ENCODE data around the gene ARMH1. TPM values are rescaled to one million over a fixed set of nuclear protein-coding genes. Genes with fewer than 3 reads are reported as not detected.
"Not testable (repeated sequence)": the region's sequence is repeated elsewhere in the genome, so short reads cannot be mapped to it uniquely, and the experiment has no call there.

ARMH1 gene
- total RNA-seq, 1 experiment from 2014 or later: not detected

GRCh38 chr1:44684525-44684924 lies 10.0 kb downstream of the ARMH1 start:
- H3K36me3 ChIP-seq: no peaks in the 10 kb centered on the region
- no peaks in the 10 kb centered on the region for H3K9me3 ChIP-seq (replicated peaks)
- peaks cover 12% of the 10 kb centered on the region; the same call in 1 of the 2 replicates for H3K27me3 ChIP-seq (replicated peaks)
- DNase-seq (ENCODE audit: low read depth in 1 of 2, low spot score in 2 of 2): no peak
- no peaks in the 10 kb centered on the region for H3K4me1 ChIP-seq (replicated peaks)
- no peak overlapping the region for H3K27ac ChIP-seq
- H3K4me3 ChIP-seq: no peak overlapping the region

DNA sequence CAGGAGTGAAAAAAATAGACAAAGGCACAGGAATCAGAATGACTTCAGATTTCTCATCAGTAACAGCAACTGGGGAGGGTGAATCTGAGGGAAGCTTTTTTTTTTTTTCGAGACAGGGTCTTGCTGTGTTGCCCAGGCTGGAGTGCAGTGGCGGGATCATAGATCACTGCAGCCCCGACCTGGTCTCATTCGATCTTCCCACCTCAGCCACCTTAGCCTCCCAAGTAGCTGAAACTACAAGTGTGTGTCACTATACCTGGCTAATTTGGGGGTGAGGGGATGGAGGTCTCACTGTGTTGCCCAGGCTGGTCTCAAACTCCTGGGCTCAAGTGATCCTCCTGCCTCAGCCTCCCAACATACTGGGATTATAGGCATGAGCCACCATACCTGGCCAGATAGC lies 10.7 kb downstream of the ARMH1 start:
- Histone ChIP-seq H3K9me3 (replicated peaks) (no peaks in the 10 kb centered on the region), H3K36me3 (no peaks in the 10 kb centered on the region), H3K4me3 (no peak overlapping the region), H3K27me3 (replicated peaks) (peaks cover 12% of the 10 kb centered on the region; the same call in 1 of the 2 replicates), H3K4me1 (replicated peaks) (no peaks in the 10 kb centered on the region), H3K27ac (no peak overlapping the region)
- DNase-seq (ENCODE audit: low read depth in 1 of 2, low spot score in 2 of 2): no peak

- no peak overlapping the region for H3K27ac ChIP-seq
- no peaks in the 10 kb centered on the region for H3K4me1 ChIP-seq (replicated peaks)
- DNase-seq (ENCODE audit: low read depth in 1 of 2, low spot score in 2 of 2): no peak
- H3K9me3 ChIP-seq (replicated peaks): no peaks in the 10 kb centered on the region
- no peak overlapping the region for H3K4me3 ChIP-seq
- H3K27me3 ChIP-seq (replicated peaks): peaks cover 12% of the 10 kb centered on the region; the same call in 1 of the 2 replicates
- no peaks in the 10 kb centered on the region for H3K36me3 ChIP-seq
Observed at GRCh38 chr1:44685881-44686280, 11.4 kb downstream of the ARMH1 start.

DNA sequence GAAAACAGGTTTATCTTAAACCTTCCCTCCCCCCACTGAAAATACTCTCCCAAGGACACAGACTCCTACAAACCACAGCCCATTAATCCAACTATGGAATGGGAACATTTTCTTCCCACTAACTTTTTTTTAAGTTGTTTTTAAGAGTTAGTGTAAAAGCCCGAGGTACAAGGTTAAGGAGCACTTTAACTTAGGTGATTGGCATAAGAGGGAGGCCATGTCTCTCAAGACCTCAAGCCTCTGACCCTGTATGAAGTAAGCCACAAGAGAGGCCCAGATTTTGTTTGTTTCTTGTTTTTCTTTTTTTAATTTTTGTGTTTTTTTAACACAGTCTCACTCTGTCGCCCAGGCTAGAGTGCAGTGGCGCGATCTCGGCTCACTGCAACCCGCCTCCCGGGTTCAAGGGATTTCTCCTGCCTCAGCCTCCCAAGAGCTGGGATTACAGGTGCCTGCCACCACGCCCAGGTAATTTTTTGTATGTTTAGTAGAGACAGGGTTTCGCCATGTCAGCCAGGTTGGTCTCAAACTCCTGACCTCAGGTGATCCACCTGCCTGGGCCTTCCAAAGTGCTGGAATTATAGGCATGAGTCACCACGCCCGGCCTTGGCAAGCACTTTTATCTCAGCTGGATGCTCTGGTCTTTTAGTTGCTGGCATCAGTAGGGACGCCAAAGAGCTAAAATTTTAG lies 14.4 kb downstream of the ARMH1 start:
- Histone ChIP-seq H3K4me3 (no peak overlapping the region), H3K9me3 (replicated peaks) (no peaks in the 10 kb centered on the region), H3K36me3 (no peaks in the 10 kb centered on the region), H3K4me1 (replicated peaks) (no peaks in the 10 kb centered on the region), H3K27me3 (replicated peaks) (peaks cover 11% of the 10 kb centered on the region; the same call in 1 of the 2 replicates), H3K27ac (no peak overlapping the region)
- DNase-seq (ENCODE audit: low read depth in 1 of 2, low spot score in 2 of 2): no peak

- Histone ChIP-seq H3K4me1 (replicated peaks) (no peaks in the 10 kb centered on the region), H3K27me3 (replicated peaks) (peaks cover 8% of the 10 kb centered on the region; the same call in 1 of the 2 replicates), H3K4me3 (no peak overlapping the region), H3K36me3 (no peaks in the 10 kb centered on the region), H3K9me3 (replicated peaks) (no peaks in the 10 kb centered on the region), H3K27ac (no peak overlapping the region)
- DNase-seq (ENCODE audit: low read depth in 1 of 2, low spot score in 2 of 2): no peak
Observed at GRCh38 chr1:44689447-44689765, 14.9 kb downstream of the ARMH1 start.

DNA sequence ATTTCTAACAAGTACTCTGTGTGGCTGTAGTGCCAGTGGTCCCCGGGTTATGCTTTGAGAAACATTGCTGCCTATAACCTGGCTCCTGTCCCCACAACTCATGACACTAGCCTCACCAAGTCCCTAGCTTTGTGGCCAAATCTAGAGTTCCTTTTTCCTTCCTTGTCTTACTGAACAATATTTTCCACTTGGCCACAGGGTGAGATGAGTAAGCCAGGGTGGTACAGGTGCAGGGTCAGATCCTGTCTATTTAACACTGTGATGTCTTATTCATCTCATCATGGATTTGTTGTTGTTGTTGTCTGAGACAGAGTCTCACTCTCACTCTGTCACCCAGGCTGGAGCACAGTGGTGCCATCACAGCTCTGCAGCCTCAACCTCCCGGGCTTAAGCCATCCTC lies 18.6 kb downstream of the ARMH1 start:
- H3K9me3 ChIP-seq (replicated peaks): no peaks in the 10 kb centered on the region
- H3K27me3 ChIP-seq (replicated peaks): peaks cover 5% of the 10 kb centered on the region; the same call in 1 of the 2 replicates
- H3K4me3 ChIP-seq: no peak overlapping the region
- H3K27ac ChIP-seq: no peak overlapping the region
- no peaks in the 10 kb centered on the region for H3K36me3 ChIP-seq
- H3K4me1 ChIP-seq (replicated peaks): no peaks in the 10 kb centered on the region
- DNase-seq (ENCODE audit: low read depth in 1 of 2, low spot score in 2 of 2): no peak

- no peaks in the 10 kb centered on the region for H3K9me3 ChIP-seq (replicated peaks)
- H3K36me3 ChIP-seq: no peaks in the 10 kb centered on the region
- no peak for DNase-seq (ENCODE audit: low read depth in 1 of 2, low spot score in 2 of 2)
- H3K27me3 ChIP-seq (replicated peaks): no peaks in the 10 kb centered on the region
- no peaks in the 10 kb centered on the region for H3K4me1 ChIP-seq (replicated peaks)
- H3K4me3 ChIP-seq: no peak overlapping the region
- no peak overlapping the region for H3K27ac ChIP-seq
Observed at GRCh38 chr1:44693900-44694299, 19.4 kb downstream of the ARMH1 start.

GRCh38 chr1:44694863-44695478 lies 20.5 kb downstream of the ARMH1 start:
- DNase-seq (ENCODE audit: low read depth in 1 of 2, low spot score in 2 of 2): no peak
- Histone ChIP-seq H3K4me3 (no peak overlapping the region), H3K36me3 (no peaks in the 10 kb centered on the region), H3K4me1 (replicated peaks) (no peaks in the 10 kb centered on the region), H3K9me3 (replicated peaks) (no peaks in the 10 kb centered on the region), H3K27ac (no peak overlapping the region), H3K27me3 (replicated peaks) (no peaks in the 10 kb centered on the region)

- Histone ChIP-seq H3K27ac (no peak overlapping the region), H3K9me3 (replicated peaks) (no peaks in the 10 kb centered on the region), H3K36me3 (no peaks in the 10 kb centered on the region), H3K4me3 (no peak overlapping the region), H3K4me1 (replicated peaks) (no peaks in the 10 kb centered on the region), H3K27me3 (replicated peaks) (no peaks in the 10 kb centered on the region)
- DNase-seq (ENCODE audit: low read depth in 1 of 2, low spot score in 2 of 2): no peak
Observed at GRCh38 chr1:44695671-44696070, 21.2 kb downstream of the ARMH1 start.

DNA sequence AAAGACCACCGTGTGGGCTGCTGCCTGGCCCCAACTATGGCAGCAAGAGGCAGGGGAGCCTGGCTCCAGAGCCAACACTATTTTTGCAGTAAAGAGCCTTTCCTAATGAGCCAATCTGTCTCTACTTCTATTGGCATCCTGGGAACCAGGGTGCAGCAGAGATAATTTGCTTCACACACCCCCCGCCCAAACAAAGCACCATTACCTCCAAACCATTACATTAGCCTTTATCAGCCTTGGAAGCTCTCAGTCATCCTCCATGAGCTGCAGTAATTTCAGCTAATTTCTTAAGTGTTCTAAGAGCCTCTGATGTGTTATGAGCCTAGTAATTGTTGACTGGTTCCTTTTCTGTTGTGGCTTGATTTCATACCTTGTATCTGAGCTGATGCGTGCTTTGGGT lies 21.6 kb downstream of the ARMH1 start:
- no peaks in the 10 kb centered on the region for H3K9me3 ChIP-seq (replicated peaks)
- no peak overlapping the region for H3K27ac ChIP-seq
- H3K27me3 ChIP-seq (replicated peaks): no peaks in the 10 kb centered on the region
- H3K4me1 ChIP-seq (replicated peaks): no peaks in the 10 kb centered on the region
- no peak for DNase-seq (ENCODE audit: low read depth in 1 of 2, low spot score in 2 of 2)
- H3K4me3 ChIP-seq: no peak overlapping the region
- H3K36me3 ChIP-seq: no peaks in the 10 kb centered on the region

GRCh38 chr1:44696789-44697345 lies 22.4 kb downstream of the ARMH1 start:
- Histone ChIP-seq H3K27ac (no peak overlapping the region), H3K4me3 (no peak overlapping the region), H3K4me1 (replicated peaks) (no peaks in the 10 kb centered on the region), H3K9me3 (replicated peaks) (no peaks in the 10 kb centered on the region), H3K27me3 (replicated peaks) (no peaks in the 10 kb centered on the region), H3K36me3 (no peaks in the 10 kb centered on the region)
- DNase-seq (ENCODE audit: low read depth in 1 of 2, low spot score in 2 of 2): no peak

DNA sequence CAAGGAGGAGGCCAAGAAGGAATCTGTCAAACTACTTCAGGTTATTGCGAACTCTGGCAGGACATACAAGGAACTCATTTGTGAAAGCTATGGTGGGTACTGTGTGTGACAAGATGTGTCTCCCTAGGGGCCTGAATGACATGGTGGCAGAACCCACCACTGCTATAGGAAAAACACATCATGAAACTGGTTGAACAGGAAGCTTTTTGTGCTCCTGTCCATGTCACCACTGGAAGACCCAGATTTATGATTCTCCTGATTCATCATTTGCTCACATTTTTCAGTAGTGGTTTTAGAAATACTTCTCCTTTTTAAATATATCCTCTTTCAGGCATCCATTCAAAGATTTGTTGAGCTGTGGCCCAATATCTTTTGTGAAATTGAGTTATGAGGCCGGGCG lies 23.6 kb downstream of the ARMH1 start:
- DNase-seq (ENCODE audit: low read depth in 1 of 2, low spot score in 2 of 2): no peak
- H3K27ac ChIP-seq: no peak overlapping the region
- no peaks in the 10 kb centered on the region for H3K27me3 ChIP-seq (replicated peaks)
- H3K4me3 ChIP-seq: no peak overlapping the region
- no peaks in the 10 kb centered on the region for H3K36me3 ChIP-seq
- no peaks in the 10 kb centered on the region for H3K9me3 ChIP-seq (replicated peaks)
- no peaks in the 10 kb centered on the region for H3K4me1 ChIP-seq (replicated peaks)

DNA sequence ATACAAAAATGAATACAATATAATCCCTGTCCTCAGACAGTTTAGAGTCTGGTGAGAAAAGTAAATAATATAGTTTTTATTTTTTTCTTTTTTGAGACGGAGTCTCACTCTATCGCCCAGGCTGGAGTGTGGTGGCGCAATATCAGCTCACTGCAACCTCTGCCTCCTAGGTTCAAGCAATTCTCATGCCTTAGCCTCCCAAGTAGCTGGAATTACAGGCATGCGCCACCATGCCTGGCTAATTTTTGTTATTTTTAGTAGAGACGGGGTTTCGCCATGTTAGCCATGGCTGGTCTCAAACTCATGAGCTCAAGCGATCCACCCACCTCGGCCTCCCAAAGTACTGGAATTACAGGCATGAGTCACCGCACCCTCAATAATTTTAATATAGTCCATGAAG lies 24.9 kb downstream of the ARMH1 start:
- not testable (repeated sequence) for H3K36me3 ChIP-seq; H3K27me3 ChIP-seq (replicated peaks); H3K9me3 ChIP-seq (replicated peaks); H3K27ac ChIP-seq; H3K4me1 ChIP-seq (replicated peaks); H3K4me3 ChIP-seq; DNase-seq (ENCODE audit: low read depth in 1 of 2, low spot score in 2 of 2)

GRCh38 chr1:44700573-44700972 lies 26.1 kb downstream of the ARMH1 start:
- H3K27ac ChIP-seq: no peak overlapping the region
- H3K27me3 ChIP-seq (replicated peaks): no peaks in the 10 kb centered on the region
- DNase-seq (ENCODE audit: low read depth in 1 of 2, low spot score in 2 of 2): no peak
- H3K36me3 ChIP-seq: no peaks in the 10 kb centered on the region
- H3K9me3 ChIP-seq (replicated peaks): no peaks in the 10 kb centered on the region
- H3K4me1 ChIP-seq (replicated peaks): no peaks in the 10 kb centered on the region
- no peak overlapping the region for H3K4me3 ChIP-seq
